Endodermal cell (in vitro differentiated cells): ENCODE results near the gene EFTUD2. TPM values are rescaled to one million over a fixed set of nuclear protein-coding genes. Genes with fewer than 3 reads are reported as not detected.

Source experiments
- DNase-seq: peaks from one replicate; pipeline ENCODE4 v3.0.0-alpha.2; 2017
- H3K27ac ChIP-seq: 2 replicates; pipeline ENCODE4 v1.5.1; 2013; ENCODE audit warnings: mild to moderate bottlenecking, low read depth, low read length, moderate library complexity
- H3K27me3 ChIP-seq: 2 replicates; pipeline ENCODE4 v1.6.1; 2013; ENCODE audit warnings: mild to moderate bottlenecking, low read length, moderate library complexity; ENCODE audit not compliant: insufficient read depth, control insufficient read depth, poor library complexity, severe bottlenecking
- H3K36me3 ChIP-seq: 2 replicates; pipeline ENCODE4 v1.7.0; 2013; ENCODE audit warnings: mild to moderate bottlenecking, low read length, moderate library complexity; ENCODE audit not compliant: control insufficient read depth, insufficient read depth
- H3K4me1 ChIP-seq: one replicate; pipeline ENCODE4 v1.7.0; 2013; ENCODE audit warnings: low read length; ENCODE audit not compliant: control insufficient read depth, insufficient read depth
- H3K4me3 ChIP-seq: 2 replicates; pipeline ENCODE4 v1.5.1; 2013; ENCODE audit warnings: mild to moderate bottlenecking, low read length, moderate library complexity
- H3K9ac ChIP-seq: 2 replicates; pipeline ENCODE4 v1.6.1; 2013; ENCODE audit warnings: mild to moderate bottlenecking, low read length, moderate library complexity; ENCODE audit not compliant: poor library complexity, severe bottlenecking; ENCODE audit errors: extremely low read depth
- H3K9me3 ChIP-seq: 2 replicates; pipeline ENCODE4 v1.6.1; 2013; ENCODE audit warnings: mild to moderate bottlenecking, low read length, moderate library complexity; ENCODE audit not compliant: control insufficient read depth
- H3K27ac Mint-ChIP-seq: 2 replicates; pipeline ENCODE4 v1.8.0; 2020; ENCODE audit warnings: mixed read lengths
- H3K27me3 Mint-ChIP-seq: 2 replicates; pipeline ENCODE4 v1.8.0; 2021; ENCODE audit warnings: mild to moderate bottlenecking, mixed read lengths; ENCODE audit not compliant: insufficient read depth
- H3K36me3 Mint-ChIP-seq: 2 replicates; pipeline ENCODE4 v1.8.0; 2020; ENCODE audit warnings: low read depth, mixed read lengths
- H3K4me1 Mint-ChIP-seq: 2 replicates; pipeline ENCODE4 v1.8.0; 2020; ENCODE audit warnings: mixed read lengths
- H3K4me3 Mint-ChIP-seq: 2 replicates; pipeline ENCODE4 v1.8.0; 2020; ENCODE audit warnings: mild to moderate bottlenecking, moderate library complexity, mixed read lengths
- H3K9me3 Mint-ChIP-seq: 2 replicates; pipeline ENCODE4 v1.8.0; 2020; ENCODE audit warnings: mild to moderate bottlenecking, mixed read lengths
- CTCF ChIP-seq: fragments of 200-600 bp; sonication (generic); conservative IDR thresholded peaks from 2 replicates; pipeline ENCODE4 v1.5.0; 2021; ENCODE audit warnings: antibody characterized with exemption, mild to moderate bottlenecking
- WGBS, 2 experiments: methylation state at CpG; one replicate each; pipeline versions ENCODE4 v1.1.5 to v1.1.7; 2013; ENCODE audit warnings: missing lambda C conversion rate in 2 of 2, mixed read lengths in 1 of 2; ENCODE audit not compliant: insufficient coverage in 1 of 2, insufficient read length in 1 of 2; 5-methylcytosine and 5-hydroxymethylcytosine counted together
- total RNA-seq, 2 donors: library from RNA; stranded (reverse); fragmentation: NEBNext Ultra II Directional in 1 of 2; extraction: Animal tissue kit (Norgen Biotek cat#: 25700) in 1 of 2; gene quantifications; 2 replicates in 1 of 2; 3 replicates in 1 of 2; pipeline ENCODE4 v1.2.1, GENCODE V29; 2021

Gene EFTUD2
- total RNA-seq, 2 donors from 2014 or later: 145 to 171 TPM

DNA sequence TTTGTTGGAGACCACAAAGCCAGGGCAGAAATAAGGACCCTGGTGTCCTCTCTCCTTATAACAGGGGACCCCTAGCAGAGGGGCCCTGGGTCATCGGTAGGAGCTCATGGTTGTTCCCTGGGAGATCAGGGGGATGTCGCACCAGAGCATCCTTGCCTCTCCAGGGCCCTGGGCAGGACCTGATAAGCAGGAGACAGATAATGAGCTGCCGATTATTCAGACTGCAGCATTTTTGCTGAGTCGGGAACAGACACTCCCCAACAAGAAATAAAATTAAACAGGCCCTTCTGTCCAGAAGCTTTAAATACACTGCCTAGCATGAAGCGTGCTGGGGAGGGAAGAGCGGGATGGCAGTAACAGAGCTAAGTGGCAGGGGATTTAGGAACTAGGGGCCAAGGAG, 31.4 kb upstream of the EFTUD2 start:
- 93 to 100% methylated on average over 4 to 6 of the region's 6 CpGs for WGBS, 2 experiments
- Histone ChIP-seq H3K36me3 (peaks cover 77% of the 10 kb centered on the region), H3K27me3 (no peaks in the 10 kb centered on the region), H3K9me3 (no peaks in the 10 kb centered on the region), H3K27ac (no peak overlapping the region), H3K9ac (no peak overlapping the region), H3K4me1 (no peaks in the 10 kb centered on the region), H3K4me3 (no peak overlapping the region)
- DNase-seq: peak; percentile 38
- Mint-ChIP-seq H3K36me3 (peaks cover 65% of the 10 kb centered on the region), H3K4me3 (no peak overlapping the region), H3K9me3 (no peaks in the 10 kb centered on the region), H3K4me1 (peaks cover 9% of the 10 kb centered on the region), H3K27me3 (no peaks in the 10 kb centered on the region), H3K27ac (no peak overlapping the region)
- no peak for TF ChIP-seq CTCF

- Histone ChIP-seq H3K9ac (no peak overlapping the region), H3K27ac (no peak overlapping the region), H3K4me1 (no peaks in the 10 kb centered on the region), H3K9me3 (no peaks in the 10 kb centered on the region), H3K27me3 (no peaks in the 10 kb centered on the region), H3K4me3 (no peak overlapping the region), H3K36me3 (peaks cover 65% of the 10 kb centered on the region)
- Mint-ChIP-seq H3K4me3 (no peak overlapping the region), H3K4me1 (peaks cover 9% of the 10 kb centered on the region), H3K27ac (no peak overlapping the region), H3K27me3 (no peaks in the 10 kb centered on the region), H3K9me3 (no peaks in the 10 kb centered on the region), H3K36me3 (peaks cover 61% of the 10 kb centered on the region)
- peak; percentile 45 for DNase-seq
- 97 to 98% methylated on average over 5 to 7 of the region's 7 CpGs for WGBS, 2 experiments
- TF ChIP-seq CTCF: no peak
Observed at GRCh38 chr17:44928950-44929720, 29.9 kb upstream of the EFTUD2 start.

GRCh38 chr17:44928136-44928535, 28.9 kb upstream of the EFTUD2 start:
- Histone ChIP-seq H3K9me3 (no peaks in the 10 kb centered on the region), H3K36me3 (peaks cover 63% of the 10 kb centered on the region), H3K27ac (no peak overlapping the region), H3K4me1 (no peaks in the 10 kb centered on the region), H3K4me3 (no peak overlapping the region), H3K9ac (no peak overlapping the region), H3K27me3 (no peaks in the 10 kb centered on the region)
- H3K4me3 Mint-ChIP-seq: no peak overlapping the region
- no peaks in the 10 kb centered on the region for H3K27me3 Mint-ChIP-seq
- peaks cover 9% of the 10 kb centered on the region for H3K4me1 Mint-ChIP-seq
- 94 to 98% methylated on average over 7 to 15 of the region's 15 CpGs for WGBS, 2 experiments
- no peaks in the 10 kb centered on the region for H3K9me3 Mint-ChIP-seq
- H3K27ac Mint-ChIP-seq: no peak overlapping the region
- peaks cover 55% of the 10 kb centered on the region for H3K36me3 Mint-ChIP-seq
- no peak for TF ChIP-seq CTCF
- DNase-seq: peak; percentile 39
